K562 (cell line): ENCODE results near the gene DEPDC1. TPM values are rescaled to one million over a fixed set of nuclear protein-coding genes. Genes with fewer than 3 reads are reported as not detected.

Source experiments
- ATAC-seq: fragments of 200-7000 bp; cut with Tn5 transposase; 3 replicates; pipeline ENCODE4 v1.9.1; 2020; ENCODE audit warnings: moderate library complexity
- BruUV-seq: library from RNA; stranded (reverse); fragments of 400-500 nt; replicated peaks from 2 replicates; lab custom pipeline; 2021; lab: Mats Ljungman, UMichigan
- CTCF ChIA-PET: fragments of 300-600 bp; formaldehyde crosslinking; extraction: SDS; loops from one replicate; lab custom pipeline; 2021; ENCODE audit warnings: low intra/inter-chr PET ratio; lab: Yijun Ruan, JAX
- POLR2A ChIA-PET: fragments of 300-600, 350-650 bp; sonication (Branson Sonifier 250); formaldehyde crosslinking; extraction: SDS; loops from one replicate; lab custom pipeline; 2021; ENCODE audit warnings: antibody characterized with exemption, inconsistent platforms; lab: Yijun Ruan, JAX
- DNase-seq, 4 experiments: peaks; one replicate each; pipeline versions ENCODE4 v3.0.0 to v3.0.0-alpha.2; 2011 to 2018; ENCODE audit warnings: low spot score in 3 of 4, mixed read lengths in 3 of 4; ENCODE audit errors: extremely low read depth in 1 of 4
- FAIRE-seq: peaks from 2 replicates; lab custom pipeline; 2011; peaks lifted over from hg19 to GRCh38; lab: Jason Lieb, UNC
- H2AFZ ChIP-seq: 2 replicates; pipeline ENCODE4 v1.6.0; 2011; ENCODE audit warnings: low read depth, low read length, control low read depth, inconsistent platforms
- H3K27ac ChIP-seq: fragments of 200-600 bp; 3 replicates; pipeline ENCODE4 v1.8.0; 2011; ENCODE audit warnings: low read depth, mild to moderate bottlenecking, control low read depth, inconsistent platforms, low read length, moderate library complexity, mixed read lengths; ENCODE audit errors: extremely low read depth
- H3K27me3 ChIP-seq, 2 experiments: fragments of 300-600 bp in 1 of 2; 2 replicates in 1 of 2; 3 replicates in 1 of 2; pipeline versions ENCODE4 v1.6.0 to v1.8.0; 2011; ENCODE audit warnings: inconsistent platforms in 2 of 2, low read length in 2 of 2, mild to moderate bottlenecking in 1 of 2, mixed read lengths in 1 of 2, moderate library complexity in 1 of 2; ENCODE audit not compliant: control insufficient read depth in 2 of 2, insufficient read depth in 2 of 2
- H3K36me3 ChIP-seq: fragments of 300-600 bp; 3 replicates; pipeline ENCODE4 v1.8.0; 2011; ENCODE audit warnings: mild to moderate bottlenecking, low read length, inconsistent platforms; ENCODE audit not compliant: control insufficient read depth, insufficient read depth
- H3K4me1 ChIP-seq, 2 experiments: fragments of 200-600 bp in 1 of 2; replicated peaks in 1 of 2; 2 replicates in 1 of 2; 3 replicates in 1 of 2; pipeline versions ENCODE4 v1.5.1 to v1.8.0; 2011; ENCODE audit warnings: inconsistent platforms in 2 of 2, low read length in 2 of 2, mild to moderate bottlenecking in 1 of 2, mixed read lengths in 1 of 2, moderate library complexity in 1 of 2; ENCODE audit not compliant: control insufficient read depth in 2 of 2, insufficient read depth in 2 of 2
- H3K4me2 ChIP-seq: 2 replicates; pipeline ENCODE4 v1.6.1; 2011; ENCODE audit warnings: low read length, control low read depth, inconsistent platforms, mixed read lengths; ENCODE audit not compliant: insufficient read depth
- H3K4me3 ChIP-seq: fragments of 200-600 bp; sonication (generic), shearing (Covaris generic); 2 replicates; pipeline ENCODE4 v1.5.1; 2016; ENCODE audit warnings: control low read depth, inconsistent platforms
- H3K79me2 ChIP-seq: fragments of 200-600 bp; 3 replicates; pipeline ENCODE4 v1.8.0; 2011; ENCODE audit warnings: low read length, inconsistent platforms; ENCODE audit not compliant: control insufficient read depth, insufficient read depth
- H3K9ac ChIP-seq, 2 experiments: 2 replicates each; pipeline versions ENCODE4 v1.6.0 to v1.6.1; 2011; ENCODE audit warnings: low read depth in 2 of 2, low read length in 2 of 2, control low read depth in 1 of 2, inconsistent platforms in 1 of 2, mild to moderate bottlenecking in 1 of 2, mixed read lengths in 1 of 2; ENCODE audit not compliant: insufficient read depth in 1 of 2
- H3K9me1 ChIP-seq: one replicate; pipeline ENCODE4 v1.6.0; 2011; ENCODE audit warnings: inconsistent platforms, mild to moderate bottlenecking, low read length, moderate library complexity; ENCODE audit not compliant: control insufficient read depth, insufficient read depth
- H3K9me3 ChIP-seq: replicated peaks from 2 replicates; pipeline ENCODE4 v1.5.1; 2011; ENCODE audit warnings: low read depth, low read length, inconsistent platforms; ENCODE audit not compliant: control insufficient read depth, insufficient read depth
- H4K20me1 ChIP-seq: replicated peaks from 2 replicates; pipeline ENCODE4 v1.6.1; 2011; ENCODE audit warnings: low read length, inconsistent platforms, mixed read lengths; ENCODE audit not compliant: control insufficient read depth, insufficient read depth
- ARNT ChIP-seq, 2 experiments: fragments of 450-650 bp; IDR thresholded peaks; 2 replicates each; pipeline ENCODE4 v1.6.1; 2016; ENCODE audit warnings: mild to moderate bottlenecking in 1 of 2
- BCL6 ChIP-seq: fragments of 250-450 bp; sonication (Bioruptor Pico); IDR thresholded peaks from 2 replicates; pipeline ENCODE4 v1.4.0; 2020
- CGGBP1 ChIP-seq: fragments of 250-450 bp; sonication (Bioruptor Pico); IDR thresholded peaks from 2 replicates; pipeline ENCODE4 v1.9.0; 2021; ENCODE audit warnings: mild to moderate bottlenecking
- EGR1 ChIP-seq: fragments of 450-650 bp; conservative IDR thresholded peaks from 2 replicates; pipeline ENCODE4 v1.6.1; 2017; ENCODE audit warnings: mild to moderate bottlenecking
- MAFG ChIP-seq: fragments of 450-650 bp; conservative IDR thresholded peaks from 2 replicates; pipeline ENCODE4 v1.6.1; 2016; ENCODE audit warnings: missing genetic modification characterization, missing compliant biosample characterization
- NCOA6 ChIP-seq: fragments of 450-650 bp; IDR thresholded peaks from 2 replicates; pipeline ENCODE4 v1.6.1; 2017; ENCODE audit warnings: mild to moderate bottlenecking
- NR1H2 ChIP-seq: sonication (generic); formaldehyde crosslinking; IDR thresholded peaks from 2 replicates; pipeline ENCODE4 v1.4.0; 2020; ENCODE audit warnings: mild to moderate bottlenecking, missing genetic modification reagents
- POU5F1 ChIP-seq: fragments of 150-350 bp; IDR thresholded peaks from 2 replicates; pipeline ENCODE4 v1.6.1; 2014; ENCODE audit warnings: borderline replicate concordance, low read length, low read depth, mild to moderate bottlenecking; ENCODE audit not compliant: partially characterized antibody
- RFX5 ChIP-seq: IDR thresholded peaks from 2 replicates; pipeline ENCODE4 v1.6.1; 2011; ENCODE audit warnings: low read depth, mild to moderate bottlenecking, improper control_type of control experiment, low read length
- SIN3B ChIP-seq: fragments of 450-650 bp; IDR thresholded peaks from 2 replicates; pipeline ENCODE4 v1.6.1; 2017; ENCODE audit warnings: low read depth, mild to moderate bottlenecking, moderate library complexity
- SREBF2 ChIP-seq: sonication (generic); formaldehyde crosslinking; IDR thresholded peaks from 2 replicates; pipeline ENCODE4 v1.4.0; 2020; ENCODE audit warnings: mild to moderate bottlenecking, missing genetic modification reagents
- SRSF7 ChIP-seq: fragments of 200-400 bp; formaldehyde crosslinking; optimal IDR thresholded peaks from 2 replicates; pipeline ENCODE3; 2017; ENCODE audit warnings: mild to moderate bottlenecking, low read depth, low read length
- TCF7L2 ChIP-seq: fragments of 150-350 bp; IDR thresholded peaks from 2 replicates; pipeline ENCODE4 v1.6.1; 2016; ENCODE audit warnings: low read depth, mild to moderate bottlenecking, low read length, moderate library complexity
- USF1 ChIP-seq: sonication (generic); formaldehyde crosslinking; IDR thresholded peaks from 2 replicates; pipeline ENCODE4 v1.9.0; 2022; ENCODE audit warnings: mild to moderate bottlenecking, missing genetic modification reagents
- WGBS: fragments of 100-300 bp; shearing (Covaris generic); methylation state at CpG from one replicate; pipeline ENCODE4 v1.1.6; 2016; ENCODE audit warnings: low coverage, mixed read lengths; ENCODE audit not compliant: insufficient coverage; ENCODE audit errors: missing lambda C conversion rate; 5-methylcytosine and 5-hydroxymethylcytosine counted together
- in situ Hi-C: fragments of 300-500 bp; cut with MboI; formaldehyde crosslinking; loops from 4 replicates; pipeline ENCODE4 v1.15.0; 2018; ENCODE audit warnings: inconsistent platforms, mixed read lengths
- intact Hi-C: fragments of 100-400 bp; cut with micrococcal nuclease; formaldehyde crosslinking; loops from 2 replicates; pipeline ENCODE4 v1.14.2; 2022
- polyA plus RNA-seq, 8 experiments: library from polyadenylated mRNA; depleted of rRNA in 4 of 8; stranded (reverse) in 5 of 8; unstranded in 3 of 8; fragments of >200 nt; fragmentation: Nextera tagmentation in 2 of 8; fragmentation: Illumina TruSeq in 1 of 8; extraction: Ambion mirVana in 2 of 8; extraction: Trizol in 1 of 8; gene quantifications; 2 replicates each; pipeline versions ENCODE4 v1.2.1 to v1.2.3, GENCODE V29; 2011 to 2014; ENCODE audit warnings: inconsistent platforms in 1 of 8, missing spikeins in 1 of 8
- total RNA-seq, 7 experiments: library from RNA; depleted of rRNA in 6 of 7; stranded (reverse); fragments of >200 nt in 6 of 7; fragmentation: Illumina TruSeq in 2 of 7; extraction: Trizol in 2 of 7; gene quantifications; 2 replicates each; pipeline versions ENCODE4 v1.2.1 to v1.2.3, GENCODE V29; 2011 to 2021; ENCODE audit warnings: low replicate concordance in 1 of 7
- TF ChIP-seq, protein P1 (sequence below): fragments of 150-350 bp; IDR thresholded peaks from 2 replicates; pipeline ENCODE4 v1.6.1; 2014; ENCODE audit warnings: low read depth, mild to moderate bottlenecking, low read length, borderline replicate concordance
- TF ChIP-seq, protein P2 (sequence below): fragments of 250-450 bp; sonication (Bioruptor Pico); IDR thresholded peaks from 2 replicates; pipeline ENCODE4 v1.4.0; 2020; ENCODE audit warnings: mild to moderate bottlenecking, moderate library complexity

DEPDC1 gene
- total and polyA plus RNA-seq, 9 of the 15 experiments (the other 6 are each of a cell fraction or from before 2014, with no cell fraction given) = 9.9 to 28.3 (median 17.8) TPM

- intact Hi-C loops (no loop called here), in situ Hi-C loops (loop anchor here (25.0 kb wide), 2 partner anchors 916 to 1284 kb away; no protein-coding TSS in a partner anchor)
- no peak overlapping the region for H3K4me2 ChIP-seq
- H3K9ac ChIP-seq = no peak overlapping the region
- H3K9me3 ChIP-seq = no peaks in the 10 kb centered on the region
- no peak overlapping the region for H3K4me3 ChIP-seq
- no peaks in the 10 kb centered on the region for H3K36me3 ChIP-seq
- no peak for DNase-seq
- no peak for ATAC-seq
- WGBS = 1% methylated on average over 8 of the region's 8 CpGs
- no peaks in the 10 kb centered on the region for H3K9me1 ChIP-seq
- no peaks in the 10 kb centered on the region for H3K79me2 ChIP-seq
- no peak overlapping the region for H2AFZ ChIP-seq
- no peaks in the 10 kb centered on the region for H3K27me3 ChIP-seq
- no TSS peak for BruUV-seq
- H4K20me1 ChIP-seq = no peaks in the 10 kb centered on the region
- FAIRE-seq = no peak
- ChIA-PET CTCF (no interaction called here), POLR2A (no interaction called here)
- no peak overlapping the region for H3K27ac ChIP-seq
- no peaks in the 10 kb centered on the region for H3K4me1 ChIP-seq
- TF ChIP-seq ARNT (IDR thresholded peaks at IDR 0.05) = no peak
- no peak for TF ChIP-seq SREBF2 (CRISPR knock-in tag)
- TF ChIP-seq TCF7L2 = no peak
- no peak for TF ChIP-seq NR1H2 (CRISPR knock-in tag)
- no peak for TF ChIP-seq NCOA6
- no peak for TF ChIP-seq SIN3B
- no peak for TF ChIP-seq MAFG (tag)
- no peak for TF ChIP-seq USF1
- TF ChIP-seq CGGBP1 = no peak
- TF ChIP-seq, protein P1, sequence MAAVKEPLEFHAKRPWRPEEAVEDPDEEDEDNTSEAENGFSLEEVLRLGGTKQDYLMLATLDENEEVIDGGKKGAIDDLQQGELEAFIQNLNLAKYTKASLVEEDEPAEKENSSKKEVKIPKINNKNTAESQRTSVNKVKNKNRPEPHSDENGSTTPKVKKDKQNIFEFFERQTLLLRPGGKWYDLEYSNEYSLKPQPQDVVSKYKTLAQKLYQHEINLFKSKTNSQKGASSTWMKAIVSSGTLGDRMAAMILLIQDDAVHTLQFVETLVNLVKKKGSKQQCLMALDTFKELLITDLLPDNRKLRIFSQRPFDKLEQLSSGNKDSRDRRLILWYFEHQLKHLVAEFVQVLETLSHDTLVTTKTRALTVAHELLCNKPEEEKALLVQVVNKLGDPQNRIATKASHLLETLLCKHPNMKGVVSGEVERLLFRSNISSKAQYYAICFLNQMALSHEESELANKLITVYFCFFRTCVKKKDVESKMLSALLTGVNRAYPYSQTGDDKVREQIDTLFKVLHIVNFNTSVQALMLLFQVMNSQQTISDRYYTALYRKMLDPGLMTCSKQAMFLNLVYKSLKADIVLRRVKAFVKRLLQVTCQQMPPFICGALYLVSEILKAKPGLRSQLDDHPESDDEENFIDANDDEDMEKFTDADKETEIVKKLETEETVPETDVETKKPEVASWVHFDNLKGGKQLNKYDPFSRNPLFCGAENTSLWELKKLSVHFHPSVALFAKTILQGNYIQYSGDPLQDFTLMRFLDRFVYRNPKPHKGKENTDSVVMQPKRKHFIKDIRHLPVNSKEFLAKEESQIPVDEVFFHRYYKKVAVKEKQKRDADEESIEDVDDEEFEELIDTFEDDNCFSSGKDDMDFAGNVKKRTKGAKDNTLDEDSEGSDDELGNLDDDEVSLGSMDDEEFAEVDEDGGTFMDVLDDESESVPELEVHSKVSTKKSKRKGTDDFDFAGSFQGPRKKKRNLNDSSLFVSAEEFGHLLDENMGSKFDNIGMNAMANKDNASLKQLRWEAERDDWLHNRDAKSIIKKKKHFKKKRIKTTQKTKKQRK = no peak
- no peak for TF ChIP-seq POU5F1
- no peak for TF ChIP-seq BCL6 (CRISPR knock-in tag)
- no peak for TF ChIP-seq RFX5
- TF ChIP-seq, protein P2, sequence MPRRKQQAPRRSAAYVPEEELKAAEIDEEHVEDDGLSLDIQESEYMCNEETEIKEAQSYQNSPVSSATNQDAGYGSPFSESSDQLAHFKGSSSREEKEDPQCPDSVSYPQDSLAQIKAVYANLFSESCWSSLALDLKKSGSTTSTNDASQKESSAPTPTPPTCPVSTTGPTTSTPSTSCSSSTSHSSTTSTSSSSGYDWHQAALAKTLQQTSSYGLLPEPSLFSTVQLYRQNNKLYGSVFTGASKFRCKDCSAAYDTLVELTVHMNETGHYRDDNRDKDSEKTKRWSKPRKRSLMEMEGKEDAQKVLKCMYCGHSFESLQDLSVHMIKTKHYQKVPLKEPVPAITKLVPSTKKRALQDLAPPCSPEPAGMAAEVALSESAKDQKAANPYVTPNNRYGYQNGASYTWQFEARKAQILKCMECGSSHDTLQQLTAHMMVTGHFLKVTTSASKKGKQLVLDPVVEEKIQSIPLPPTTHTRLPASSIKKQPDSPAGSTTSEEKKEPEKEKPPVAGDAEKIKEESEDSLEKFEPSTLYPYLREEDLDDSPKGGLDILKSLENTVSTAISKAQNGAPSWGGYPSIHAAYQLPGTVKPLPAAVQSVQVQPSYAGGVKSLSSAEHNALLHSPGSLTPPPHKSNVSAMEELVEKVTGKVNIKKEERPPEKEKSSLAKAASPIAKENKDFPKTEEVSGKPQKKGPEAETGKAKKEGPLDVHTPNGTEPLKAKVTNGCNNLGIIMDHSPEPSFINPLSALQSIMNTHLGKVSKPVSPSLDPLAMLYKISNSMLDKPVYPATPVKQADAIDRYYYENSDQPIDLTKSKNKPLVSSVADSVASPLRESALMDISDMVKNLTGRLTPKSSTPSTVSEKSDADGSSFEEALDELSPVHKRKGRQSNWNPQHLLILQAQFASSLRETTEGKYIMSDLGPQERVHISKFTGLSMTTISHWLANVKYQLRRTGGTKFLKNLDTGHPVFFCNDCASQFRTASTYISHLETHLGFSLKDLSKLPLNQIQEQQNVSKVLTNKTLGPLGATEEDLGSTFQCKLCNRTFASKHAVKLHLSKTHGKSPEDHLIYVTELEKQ (CRISPR knock-in tag) = no peak
- TF ChIP-seq SRSF7 = no peak
- no peak for TF ChIP-seq EGR1
Measured at GRCh38 chr1:68453060-68453670, 43.7 kb downstream of the DEPDC1 start.
